Non-pigmented ciliary epithelial cell (primary cell): ENCODE results near the gene INAFM2.

Experiments used
- DNase-seq: peaks from one replicate; pipeline ENCODE4 v3.0.0-alpha.2; 2010; ENCODE audit warnings: low read depth

INAFM2 gene

DNA sequence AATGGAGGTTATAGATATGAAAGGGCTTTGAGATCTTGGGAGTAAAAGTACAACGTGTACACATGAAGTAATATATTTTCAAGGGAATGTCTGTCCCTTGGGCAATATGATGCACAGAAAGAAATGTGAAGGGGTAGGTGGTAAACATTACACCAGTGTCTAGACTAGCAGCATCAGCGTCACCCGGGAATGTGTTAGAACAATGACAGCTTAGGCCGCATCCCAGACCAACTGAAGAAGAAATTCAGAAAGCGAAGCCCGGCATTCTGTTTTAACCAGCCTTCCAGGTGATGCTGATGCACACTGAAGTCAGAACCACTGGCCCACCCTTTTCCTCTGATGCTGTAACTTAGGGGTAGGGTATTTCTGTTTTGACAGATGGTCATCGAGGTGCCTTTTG is 6.3 kb downstream of the INAFM2 start:
- DNase-seq: no peak

DNA sequence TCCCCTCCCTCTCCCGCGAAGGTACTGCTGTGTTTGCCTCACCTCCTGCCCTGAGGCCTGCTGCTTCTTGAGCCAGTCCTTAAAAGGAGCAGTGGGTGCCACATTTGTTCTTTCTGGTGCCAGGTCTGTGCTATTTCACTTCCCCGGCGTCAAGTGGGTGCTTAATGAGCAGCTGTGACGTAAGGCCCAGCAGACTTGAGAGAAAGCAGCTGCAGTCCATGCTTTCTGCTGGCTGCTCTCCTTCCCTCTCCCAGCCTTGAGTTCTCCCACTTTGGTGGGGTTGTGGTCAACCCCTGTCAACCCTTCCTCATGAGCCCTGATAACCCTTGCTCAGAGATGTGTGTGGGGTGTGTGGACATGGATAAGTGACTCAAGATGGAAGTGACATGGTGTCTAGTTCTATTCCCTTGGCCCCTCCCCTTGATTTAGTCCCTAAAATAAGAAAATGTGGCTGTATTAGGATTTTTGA is 6.9 kb downstream of the INAFM2 start:
- DNase-seq: no peak

DNA sequence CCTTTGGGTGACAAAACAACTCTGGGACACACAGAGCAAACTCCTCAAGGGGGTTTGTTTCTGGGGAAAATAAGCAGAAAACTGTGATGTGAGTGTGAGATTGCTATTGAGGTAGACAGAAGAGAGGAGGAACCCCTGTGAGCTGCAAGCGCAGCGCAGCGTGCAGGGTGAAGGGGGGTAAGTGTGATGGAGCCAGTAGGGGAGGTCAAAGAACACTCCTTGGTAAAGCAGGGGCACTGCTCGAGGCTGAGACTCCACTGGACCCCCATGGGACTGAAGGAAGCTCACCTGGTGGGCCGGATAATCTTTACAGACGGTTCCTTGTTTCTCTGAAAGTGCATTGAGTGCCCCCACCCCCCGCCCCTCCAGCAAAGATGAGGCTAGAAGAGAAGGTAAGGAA is 7.5 kb downstream of the INAFM2 start:
- no peak for DNase-seq

GRCh38 chr15:40331637-40332036 is 8.1 kb downstream of the INAFM2 start:
- no peak for DNase-seq

GRCh38 chr15:40332113-40332781 is 8.8 kb downstream of the INAFM2 start:
- no peak for DNase-seq

- peak; percentile 55 for DNase-seq
Observed at GRCh38 chr15:40333922-40334492, 10.5 kb downstream of the INAFM2 start.

DNA sequence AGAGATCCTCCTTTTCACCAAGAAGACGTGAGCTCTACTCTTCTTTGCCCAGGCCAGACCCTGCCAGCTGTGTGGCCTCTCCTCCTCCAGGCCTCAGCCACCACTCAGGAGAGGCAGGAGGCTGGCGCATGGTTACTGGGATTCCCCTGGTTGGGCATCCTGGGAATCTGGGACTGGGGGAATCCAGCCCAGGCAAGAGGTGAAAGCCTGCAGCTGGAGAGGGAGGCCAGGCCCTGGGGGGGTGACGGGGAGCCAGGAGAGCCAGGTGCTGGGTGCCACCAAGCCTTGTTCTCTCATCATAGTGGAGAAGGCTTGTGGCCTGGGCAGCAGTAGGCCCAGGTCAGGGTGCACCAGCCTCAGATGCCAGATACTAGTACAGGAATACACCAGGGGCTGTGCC is 11.0 kb downstream of the INAFM2 start:
- DNase-seq: no peak

- DNase-seq: no peak
Observed at GRCh38 chr15:40334941-40335795, 11.7 kb downstream of the INAFM2 start.

GRCh38 chr15:40335938-40336743 is 12.6 kb downstream of the INAFM2 start:
- no peak for DNase-seq

DNA sequence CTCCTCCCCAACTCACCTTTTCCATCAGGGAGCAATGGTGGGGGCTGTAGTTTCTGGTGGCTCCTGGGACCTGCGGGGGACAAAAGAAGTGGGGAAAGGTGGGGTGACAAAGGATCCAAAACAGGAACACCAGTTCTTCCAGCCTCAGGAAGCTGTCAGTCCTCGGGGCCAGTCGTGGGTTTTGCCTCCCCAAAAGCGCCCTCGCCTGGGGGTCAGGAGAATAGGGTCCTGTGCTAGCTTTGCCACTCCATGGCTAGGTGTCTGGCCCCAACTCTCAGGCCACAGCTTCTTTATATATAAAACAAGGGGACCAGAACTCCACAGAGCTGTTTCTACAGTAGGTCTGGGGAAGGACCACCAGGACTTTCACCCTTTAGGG is 13.2 kb downstream of the INAFM2 start:
- DNase-seq: no peak

- DNase-seq: no peak
Observed at GRCh38 chr15:40337597-40337996, 14.1 kb downstream of the INAFM2 start.

DNA sequence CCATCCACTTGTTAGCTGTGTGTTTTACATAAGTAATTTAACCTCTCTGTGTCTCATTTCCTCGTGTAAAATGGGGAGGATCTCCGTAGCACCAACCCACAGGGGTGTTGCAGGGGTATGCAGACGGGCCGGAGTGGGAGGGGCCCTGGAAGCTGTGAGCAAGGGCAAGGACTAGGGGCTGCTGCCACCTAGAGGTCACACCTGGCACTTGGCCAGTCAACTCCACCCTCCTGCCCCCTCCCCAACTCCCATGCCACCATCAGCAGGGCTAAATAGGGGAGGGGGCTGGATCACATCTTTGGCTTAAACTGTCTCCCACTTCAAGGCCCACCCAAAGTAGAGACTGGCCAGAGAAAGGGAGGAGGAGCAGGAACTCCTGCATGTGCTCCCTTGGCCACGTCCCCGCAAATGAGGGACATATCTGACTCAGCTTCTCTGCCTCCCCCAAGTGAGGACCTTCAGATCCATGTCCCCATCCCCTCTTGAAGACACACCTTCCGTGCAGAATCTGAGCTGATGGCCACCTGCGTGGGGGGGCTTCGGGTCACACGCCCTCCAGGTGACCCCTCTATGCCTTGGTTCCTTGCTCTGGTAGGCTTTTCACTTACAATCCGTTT is 14.7 kb downstream of the INAFM2 start:
- DNase-seq: no peak

- peak; percentile 68 for DNase-seq
Observed at GRCh38 chr15:40338921-40339620, 15.6 kb downstream of the INAFM2 start.

DNA sequence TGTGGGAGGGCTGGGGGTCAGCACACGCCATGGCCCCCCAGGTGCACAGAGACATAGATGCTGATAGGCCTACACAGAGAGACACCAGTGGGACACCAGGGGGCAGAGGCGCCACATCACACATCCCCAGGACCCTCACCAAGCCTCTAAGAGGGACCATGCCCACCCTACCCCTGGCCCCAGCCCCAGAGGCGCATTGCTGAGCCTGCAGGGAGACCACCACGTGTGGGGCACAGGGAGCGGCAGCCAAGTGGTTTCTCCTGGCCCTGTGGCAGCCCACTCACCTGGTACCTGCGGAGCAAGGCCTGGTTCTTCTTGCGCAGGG is 16.1 kb downstream of the INAFM2 start:
- DNase-seq: no peak

GRCh38 chr15:40340038-40340739 is 16.7 kb downstream of the INAFM2 start:
- no peak for DNase-seq

- no peak for DNase-seq
Observed at GRCh38 chr15:40340740-40341400, 17.4 kb downstream of the INAFM2 start, which contains the start of gene CCDC9B. TSS of gene CCDC9B (minus strand) at chr15:40340939. CDS start at chr15:40340819, 120 bp downstream.

DNA sequence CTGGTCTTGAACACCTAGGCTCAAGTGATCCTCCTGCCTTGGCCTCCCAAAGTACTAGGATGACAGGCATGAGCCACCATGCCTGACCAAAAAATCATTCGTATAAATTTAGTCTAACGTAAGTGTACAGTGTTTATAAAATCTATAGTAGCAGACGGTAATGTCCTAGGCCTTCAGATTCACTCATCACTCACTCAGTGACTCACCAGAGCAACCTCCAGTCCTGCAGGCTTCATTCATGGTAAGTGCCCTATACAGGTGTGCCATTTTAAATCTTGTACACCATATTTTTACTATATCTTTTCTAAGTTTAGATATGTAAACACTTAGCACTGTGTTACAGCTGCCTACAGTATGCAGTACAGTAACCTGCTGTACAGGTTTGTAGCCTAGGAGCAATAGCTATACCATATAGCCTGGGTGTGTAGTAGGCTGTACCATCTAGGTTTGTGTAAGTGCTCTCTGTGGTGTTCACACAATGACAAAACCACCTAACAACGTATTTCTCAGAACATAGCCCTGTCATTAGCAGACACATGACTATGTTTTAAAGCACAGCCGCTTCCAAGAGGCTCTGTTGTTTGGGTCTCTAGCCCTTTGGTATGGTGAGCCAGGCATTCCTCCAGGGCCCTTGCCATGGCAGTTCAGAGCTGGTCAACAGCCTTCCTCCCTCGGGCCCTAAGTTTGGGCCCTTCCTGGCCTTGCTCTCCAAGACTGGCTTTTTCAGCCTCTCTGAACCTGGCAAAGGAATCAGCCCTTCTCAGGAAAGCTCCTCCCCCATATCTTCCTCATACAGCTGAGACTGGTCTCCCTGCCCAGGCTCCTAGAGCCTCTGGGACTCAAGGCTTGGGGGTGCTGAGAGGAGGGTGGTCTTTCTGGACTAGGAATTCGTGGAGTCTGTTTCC is 19.2 kb downstream of the INAFM2 start:
- DNase-seq: no peak

DNA sequence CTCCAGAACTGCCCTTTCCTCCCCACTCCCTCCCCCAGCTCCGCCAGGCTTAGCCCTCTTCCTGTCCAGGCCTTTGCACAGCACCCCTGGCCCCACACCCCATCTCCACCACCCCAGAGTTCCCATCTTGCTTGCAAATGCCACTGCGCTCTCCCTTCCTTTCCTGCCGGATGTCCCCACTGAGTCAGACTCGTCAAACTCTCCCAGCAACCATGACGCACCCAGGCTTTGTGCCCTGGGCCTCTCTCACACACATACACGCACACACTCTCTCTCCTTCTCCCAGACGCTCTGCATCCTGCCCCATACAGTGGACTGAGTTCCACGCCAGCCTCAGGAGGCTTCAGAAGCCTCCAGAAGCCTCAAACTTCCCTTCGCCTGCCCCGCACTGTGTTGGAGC is 20.0 kb downstream of the INAFM2 start:
- peak; percentile 88 for DNase-seq

- no peak for DNase-seq
Observed at GRCh38 chr15:40344217-40344616, 20.7 kb downstream of the INAFM2 start.
